ENCODE data around the gene DDI2.
A peak's percentile ranks its signal among the peaks of the same experiment; 100 is the strongest.
"Not testable (repeated sequence)": the region's sequence is repeated elsewhere in the genome, so short reads cannot be mapped to it uniquely, and the experiment has no call there.

Gene DDI2

GRCh38 chr1:15617173-15618076 is at the start of gene DDI2:
TSS of gene DDI2 (plus strand) at chr1:15617458. CDS start at chr1:15617671, 213 bp downstream.
- DNase-seq (ENCODE audit: low spot score): peak; percentile 93

DNA sequence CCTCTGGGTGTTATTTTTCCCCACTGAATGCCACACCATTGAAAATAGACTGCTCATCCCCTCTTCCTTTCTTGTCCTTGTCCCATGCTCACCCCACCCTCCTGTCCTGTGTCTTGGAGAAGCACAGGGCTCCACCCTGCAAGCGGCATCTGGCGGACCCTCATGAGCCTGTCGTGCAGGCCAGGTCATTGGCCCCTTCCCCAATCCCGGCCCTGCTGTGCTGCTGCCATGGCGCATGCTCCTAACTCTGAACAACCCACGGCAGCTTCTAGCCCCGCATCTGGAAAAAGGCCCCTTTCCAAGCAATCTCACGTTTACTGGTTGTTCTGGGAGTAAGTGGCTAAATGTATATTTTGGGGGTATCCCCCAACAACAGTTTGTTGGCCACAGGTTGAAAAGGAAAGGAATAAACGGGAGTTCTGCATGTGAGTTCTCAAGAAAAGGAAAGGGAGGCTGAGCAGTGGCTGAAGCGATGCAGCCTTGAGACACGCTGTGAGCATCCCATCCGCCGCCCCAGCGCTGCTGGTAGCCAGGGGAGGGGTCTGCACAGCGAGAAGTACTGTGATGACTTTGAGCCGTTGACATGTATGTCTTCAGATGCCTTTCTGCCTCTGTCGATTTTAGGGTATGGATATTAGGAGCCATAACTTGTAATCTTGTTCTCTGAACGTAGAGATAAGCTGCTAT is 48.7 kb upstream of the DDI2 start:
- no peak for DNase-seq (ENCODE audit: low spot score)

GRCh38 chr1:15570861-15571260 is 46.4 kb upstream of the DDI2 start:
- DNase-seq (ENCODE audit: low spot score): no peak

DNA sequence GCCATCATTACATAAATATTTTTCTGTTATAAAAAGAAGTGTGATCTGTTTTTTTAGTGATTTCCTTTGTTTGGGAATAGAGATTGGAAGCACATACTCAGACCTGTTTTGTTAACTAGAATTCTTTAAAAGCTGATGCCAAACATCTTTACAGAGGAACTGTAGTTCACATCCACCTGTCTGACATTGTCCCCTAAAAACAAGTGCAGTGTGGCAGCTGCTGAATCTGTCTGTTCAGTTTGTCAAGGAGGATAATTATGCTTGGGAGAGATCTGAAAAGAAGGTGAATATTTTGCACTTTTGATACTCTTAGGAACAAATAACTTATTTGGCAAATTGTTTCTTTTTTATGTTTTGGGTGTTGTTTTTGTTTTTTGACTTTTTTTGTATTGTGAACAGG is 46.0 kb upstream of the DDI2 start:
- no peak for DNase-seq (ENCODE audit: low spot score)

DNA sequence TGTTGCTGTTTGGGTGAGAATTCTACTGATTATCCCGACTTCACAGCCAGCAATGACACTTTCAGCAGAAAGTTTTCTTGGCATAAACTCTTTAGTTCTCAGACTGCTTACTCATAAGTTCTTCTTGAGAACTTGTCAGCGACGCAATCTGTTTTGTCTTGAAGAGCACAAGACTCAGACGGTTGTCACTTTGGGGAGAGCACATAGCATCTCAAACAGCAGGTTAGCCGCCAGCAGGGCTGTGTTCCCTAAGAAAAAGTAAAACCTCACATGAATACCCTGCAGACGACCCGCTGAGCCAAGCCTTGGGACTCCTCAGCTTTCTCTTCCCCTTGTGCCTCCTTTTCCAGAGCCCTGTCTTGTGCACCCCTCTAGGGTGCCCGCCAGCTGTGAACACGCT is 43.8 kb upstream of the DDI2 start:
- DNase-seq (ENCODE audit: low spot score): no peak

DNA sequence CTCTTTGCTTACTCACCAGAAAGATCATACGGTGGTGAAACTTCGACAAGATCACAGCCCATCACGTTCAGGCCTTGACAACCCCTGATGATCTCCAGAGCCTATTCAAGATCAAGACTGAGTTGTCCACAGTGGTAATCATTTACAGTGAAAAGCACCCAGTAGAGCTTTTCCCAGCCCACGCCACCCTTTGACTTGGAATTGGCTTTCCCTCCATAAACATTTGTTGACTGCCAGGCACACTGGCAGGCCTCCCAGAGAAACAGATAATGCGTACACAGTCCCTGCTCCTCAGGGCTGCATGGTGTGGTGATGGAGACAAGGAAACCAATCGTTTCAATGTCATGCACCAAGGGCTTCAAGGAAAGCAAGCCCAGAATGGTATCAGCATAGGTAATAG is 42.5 kb upstream of the DDI2 start:
- DNase-seq (ENCODE audit: low spot score): no peak

DNA sequence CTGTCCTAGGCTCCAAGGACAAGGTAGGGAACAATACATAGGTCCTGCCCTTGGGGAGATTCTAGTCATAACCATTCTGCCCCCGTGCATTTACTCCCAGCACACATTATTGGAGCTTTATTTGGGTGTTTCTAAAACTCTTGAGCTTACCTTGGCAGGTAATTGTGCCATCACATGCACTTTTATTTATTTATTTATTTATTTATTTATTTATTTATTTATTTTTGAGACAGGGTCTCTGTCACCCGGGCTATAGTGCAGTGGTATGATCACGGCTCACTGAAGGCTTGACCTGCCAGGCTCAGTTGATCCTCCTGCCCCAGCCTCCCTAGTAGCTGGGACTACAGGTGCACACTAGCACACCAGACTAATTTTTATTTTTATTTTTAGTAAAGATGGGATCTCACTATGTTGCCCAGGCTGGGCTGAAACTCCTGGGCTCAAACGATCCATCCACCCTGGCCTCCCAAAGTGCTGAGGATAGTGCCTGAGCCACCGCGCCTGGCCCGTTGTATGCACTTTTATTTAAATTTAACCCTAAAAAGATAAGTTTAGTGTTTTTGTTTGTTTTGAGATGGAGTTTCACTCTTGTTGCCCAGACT is 41.6 kb upstream of the DDI2 start:
- no peak for DNase-seq (ENCODE audit: low spot score)

- peak; percentile 28 for DNase-seq (ENCODE audit: low spot score)
Observed at GRCh38 chr1:15577691-15578090, 39.6 kb upstream of the DDI2 start.

GRCh38 chr1:15578921-15579682 is 38.2 kb upstream of the DDI2 start:
- DNase-seq (ENCODE audit: low spot score): peak; percentile 71

DNA sequence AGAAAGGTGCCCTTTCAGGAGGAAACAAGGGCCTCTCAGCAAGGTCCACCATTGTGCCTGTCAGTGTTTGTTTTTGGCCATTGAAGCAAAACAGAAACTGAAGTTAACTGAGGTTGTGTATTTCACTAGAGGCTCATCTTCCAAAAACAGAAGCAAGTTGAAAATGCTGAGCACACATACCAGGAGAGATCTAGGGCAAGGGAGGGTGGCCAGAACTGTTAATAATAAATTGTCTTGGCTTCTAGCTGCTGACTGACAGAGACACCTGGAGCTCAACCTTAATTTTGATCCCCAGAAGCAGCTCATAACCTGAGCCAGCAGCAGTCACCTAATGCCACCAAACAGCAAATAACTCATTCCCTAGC is 37.6 kb upstream of the DDI2 start:
- no peak for DNase-seq (ENCODE audit: low spot score)

DNA sequence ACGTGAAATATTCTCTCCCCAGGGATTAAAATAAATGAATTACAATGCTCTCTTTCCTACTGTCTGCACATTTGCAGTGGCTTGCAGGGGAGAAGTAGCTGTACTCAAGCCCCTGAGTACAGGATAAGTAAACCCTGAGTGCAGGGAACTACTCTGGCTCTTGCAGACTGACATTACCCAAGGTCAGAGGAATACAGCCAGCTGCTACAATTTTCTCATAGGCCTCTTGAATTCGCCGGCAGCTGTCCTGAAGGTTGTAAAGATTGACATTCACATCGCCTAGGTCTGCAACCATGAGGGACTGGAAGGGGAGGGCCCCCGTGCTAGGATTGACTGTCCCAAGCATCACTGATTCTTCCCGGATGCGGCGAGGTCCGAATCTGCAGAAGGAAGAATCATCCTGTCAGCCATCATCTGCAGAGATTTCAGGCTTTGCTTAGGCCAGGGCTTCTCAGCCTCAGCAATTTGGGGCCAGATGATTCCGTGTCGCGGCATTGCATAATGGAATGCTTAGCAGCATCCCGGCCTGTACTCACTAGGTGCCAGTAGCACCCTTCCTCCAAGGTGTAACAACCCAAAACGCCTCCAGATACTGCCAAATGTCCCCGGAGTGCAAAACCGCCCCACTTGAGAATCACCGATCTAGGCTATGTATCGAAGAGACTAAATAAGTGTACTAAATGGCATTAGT is 34.1 kb upstream of the DDI2 start:
- no peak for DNase-seq (ENCODE audit: low spot score)

GRCh38 chr1:15584489-15585363 is 32.5 kb upstream of the DDI2 start, which contains the start of gene AGMAT:
TSS of gene AGMAT (minus strand) at chr1:15585051. CDS start at chr1:15584967, 84 bp downstream.
- DNase-seq (ENCODE audit: low spot score): peak; percentile 50

DNA sequence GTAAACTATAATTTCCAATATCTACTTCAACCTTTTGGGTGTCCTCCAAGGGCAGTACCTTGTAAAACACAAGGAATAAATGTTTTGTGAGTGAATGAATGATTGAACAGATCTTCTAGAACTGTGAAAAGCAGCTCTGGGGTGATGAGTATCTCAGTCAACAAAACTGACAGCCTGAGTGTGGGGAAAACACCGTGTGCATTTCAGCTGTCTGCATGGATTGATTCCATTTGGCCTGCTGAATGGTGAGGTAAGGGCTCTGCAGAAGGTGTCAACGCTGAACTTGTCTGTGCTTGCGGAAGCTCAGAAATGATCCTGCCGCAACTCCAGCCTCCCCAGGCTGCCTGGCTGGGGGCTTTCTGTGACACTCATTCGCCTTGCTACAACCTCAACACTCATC is 25.0 kb upstream of the DDI2 start:
- DNase-seq (ENCODE audit: low spot score): no peak

DNA sequence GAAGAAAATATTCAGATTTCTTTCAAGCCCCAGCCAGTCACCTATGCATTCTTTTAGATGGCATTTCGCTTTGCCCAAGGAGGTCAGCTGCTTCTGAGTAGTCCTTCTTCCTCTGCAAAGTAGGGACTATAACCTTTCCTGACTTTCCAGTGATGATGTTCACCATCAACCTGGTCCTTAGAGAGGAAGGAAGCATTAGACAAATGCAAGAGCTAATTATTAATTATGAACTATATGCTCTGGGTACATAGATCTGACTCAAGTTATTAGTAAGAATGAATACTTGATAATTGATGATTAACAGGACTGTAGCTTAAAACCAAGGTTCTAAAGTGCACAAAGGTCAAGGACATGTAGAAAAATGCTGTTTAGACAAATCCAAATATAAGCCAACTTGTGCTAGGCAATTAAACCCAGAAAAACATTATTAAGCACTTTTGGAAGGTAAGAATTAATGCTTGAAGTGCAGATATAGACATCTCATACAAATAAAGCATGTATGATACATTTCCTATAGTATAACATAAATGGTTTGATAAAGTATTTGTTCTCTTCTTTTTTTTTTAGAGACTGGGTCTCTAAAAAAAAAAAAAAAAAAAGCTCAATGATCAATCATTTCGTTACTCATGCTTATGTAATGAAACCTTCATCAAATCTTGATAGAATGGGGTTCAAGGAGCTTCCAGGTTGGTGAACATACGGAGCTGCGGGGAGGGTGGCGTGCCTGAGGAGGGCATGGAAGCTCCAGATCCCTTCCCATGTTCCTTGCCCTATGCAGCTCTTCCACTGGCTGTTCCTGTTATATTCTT is 21.2 kb upstream of the DDI2 start:
- no peak for DNase-seq (ENCODE audit: low spot score)

- DNase-seq (ENCODE audit: low spot score): no peak
Observed at GRCh38 chr1:15598436-15598835, 18.8 kb upstream of the DDI2 start.

DNA sequence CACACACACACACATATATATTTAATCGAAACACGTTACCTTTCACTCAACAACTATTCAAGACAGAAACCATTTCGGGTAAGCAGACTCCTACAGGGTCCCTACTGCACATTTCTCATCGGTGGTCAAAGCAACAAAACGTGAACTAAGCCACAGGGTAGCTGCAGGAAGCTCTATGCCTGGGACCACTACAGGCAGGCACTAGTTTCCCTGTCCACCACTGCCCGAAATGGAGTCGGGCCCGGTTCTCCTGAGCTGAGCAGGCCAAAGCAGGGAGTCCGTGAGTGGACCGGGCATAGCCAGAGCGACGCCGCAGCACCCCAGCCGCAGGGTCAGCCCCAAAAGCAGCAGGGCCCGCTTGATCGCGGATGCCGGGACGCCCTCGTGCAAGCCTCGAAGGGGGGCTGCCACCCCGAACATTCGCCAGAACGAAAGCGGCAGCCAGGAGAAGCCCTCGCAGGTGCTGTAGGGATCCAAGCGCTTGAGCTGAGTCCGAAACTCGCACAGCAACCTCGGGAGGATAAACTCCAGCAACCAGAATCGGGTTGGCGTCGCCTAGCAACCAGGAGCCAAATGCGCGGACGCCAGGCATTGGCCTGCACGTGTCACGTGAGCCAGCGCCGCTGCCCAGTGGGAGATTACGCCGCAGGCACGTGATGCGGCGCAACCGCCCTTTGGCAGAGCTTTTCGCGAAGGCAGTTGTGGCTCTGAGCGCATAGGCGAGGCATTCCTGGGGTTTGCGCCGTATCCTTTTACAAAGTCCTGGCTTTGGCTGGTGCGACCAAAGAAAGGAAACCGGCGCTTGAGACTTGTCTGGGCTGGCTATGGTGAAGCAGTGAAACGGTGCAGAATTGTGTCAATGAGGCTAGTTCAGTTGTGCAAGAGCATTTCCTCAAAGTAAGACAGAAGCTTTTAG is 13.9 kb upstream of the DDI2 start:
- DNase-seq (ENCODE audit: low spot score): peak; percentile 92

DNA sequence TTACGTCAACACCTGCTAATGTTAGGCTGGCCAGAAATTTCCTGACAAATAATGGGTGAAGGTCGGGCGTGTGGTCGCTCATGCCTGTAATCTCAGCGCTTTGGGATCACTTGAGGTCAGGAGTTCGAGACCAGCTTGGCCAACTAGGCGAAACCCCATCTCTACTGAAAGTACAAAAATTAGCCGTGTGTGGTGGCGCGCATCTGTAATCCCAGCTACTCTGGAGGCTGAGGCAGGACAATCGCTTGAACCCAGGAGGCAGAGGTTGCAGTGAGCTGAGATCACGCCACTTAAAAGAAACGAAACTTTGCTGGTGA is 13.3 kb upstream of the DDI2 start:
- not testable (repeated sequence) for DNase-seq (ENCODE audit: low spot score)

DNA sequence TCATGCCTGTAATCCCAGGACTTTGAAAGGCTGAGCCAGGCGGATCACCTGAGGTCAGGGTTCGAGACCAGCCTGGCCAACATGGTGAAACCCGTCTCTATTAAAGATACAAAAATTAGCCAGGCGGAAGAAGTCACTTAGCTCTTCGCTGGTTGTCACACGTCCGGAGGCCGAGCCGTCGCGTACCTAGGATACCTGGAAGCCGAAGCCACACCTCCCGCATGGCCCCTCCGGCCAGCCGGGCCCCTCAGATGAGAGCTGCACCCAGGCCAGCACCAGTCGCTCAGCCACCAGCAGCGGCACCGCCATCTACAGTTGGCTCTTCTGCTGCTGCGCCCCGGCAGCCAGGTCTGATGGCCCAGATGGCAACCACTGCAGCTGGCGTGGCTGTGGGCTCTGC is 12.9 kb upstream of the DDI2 start:
- DNase-seq (ENCODE audit: low spot score): not testable (repeated sequence)
